Measurements from ENCODE around the gene LHX2. TPM values are rescaled to one million over a fixed set of nuclear protein-coding genes. Genes with fewer than 3 reads are reported as not detected.

The LHX2 gene
- total and polyA plus RNA-seq, 2 of the 13 experiments (the other 11 are each of a cell fraction or from before 2014, with no cell fraction given): not detected

- POLR2A ChIA-PET: no interaction called here
- ATAC-seq: peak; percentile 8; the same call in 1 of the 3 replicates
- H3K27me3 ChIP-seq (ENCODE audit: control insufficient read depth in 1 of 2, insufficient read depth in 2 of 2, low read length in 2 of 2): peaks cover 36 to 89% of the 10 kb centered on the region in 2 experiments
Measured at GRCh38 chr9:124013309-124014210, 2.0 kb downstream of the LHX2 start.

More at GRCh38 chr9:124013309-124014210, 2.0 kb downstream of the LHX2 start:
- no peak overlapping the region for H3K4me2 ChIP-seq (ENCODE audit: low read depth, low read length)
- TF ChIP-seq UBTF (CRISPR knock-in tag; IDR thresholded peaks at IDR 0.05): no peak
- no peak for TF ChIP-seq ZNF230 (CRISPR knock-in tag; IDR thresholded peaks at IDR 0.05)
- 0 out of 2 replicates have a peak, but pooled peaks have one; percentile 39 for TF ChIP-seq MTF2 (CRISPR knock-in tag; IDR thresholded peaks at IDR 0.05; ENCODE audit: borderline replicate concordance)
- no peak for TF ChIP-seq MBD4 (IDR thresholded peaks at IDR 0.05; ENCODE audit: borderline replicate concordance, low read length)
- no peak for TF ChIP-seq BHLHE40 (IDR thresholded peaks at IDR 0.05; ENCODE audit: low read length)
- H4K20me1 ChIP-seq (ENCODE audit: insufficient read depth, low read length): peaks cover 14% of the 10 kb centered on the region; the same call in 1 of the 2 replicates
- H3K79me2 ChIP-seq (ENCODE audit: insufficient read depth, low read length): no peaks in the 10 kb centered on the region
- FAIRE-seq (no peak), DNase-seq (ENCODE audit: low spot score) (no peak)
- H3K4me1 ChIP-seq (ENCODE audit: insufficient read depth, low read length): peaks cover 36% of the 10 kb centered on the region
- no peak overlapping the region for H3K27ac ChIP-seq (ENCODE audit: extremely low read length, insufficient read depth, low read length)
- H2AFZ ChIP-seq (ENCODE audit: low read length): no peak overlapping the region
- no peak overlapping the region for H3K9ac ChIP-seq (ENCODE audit: insufficient read depth, low read depth, low read length)
- intact Hi-C loops (cut with micrococcal nuclease; ENCODE audit: unreplicated experiment) (no loop called here), in situ Hi-C loops (cut with HindIII; ENCODE audit: extremely low pct_ligation_motif_present, low pct_unique_long_range_greater_than_20kb) (no loop called here)
- CTCF ChIA-PET (ENCODE audit: low intra/inter-chr PET ratio, low total read pairs): no interaction called here
- BruUV-seq (replicated peaks): no TSS peak
- no peak overlapping the region for H3K4me3 ChIP-seq (replicated peaks in 1 of 3; ENCODE audit: insufficient read depth in 1 of 3, low read depth in 2 of 3, low read length in 3 of 3)
- no peaks in the 10 kb centered on the region for H3K9me3 ChIP-seq (ENCODE audit: low read length)
- no peaks in the 10 kb centered on the region for H3K36me3 ChIP-seq (replicated peaks in 1 of 2; ENCODE audit: control insufficient read depth in 1 of 2, insufficient read depth in 2 of 2, low read length in 2 of 2)
- 23% methylated on average over 26 of the region's 40 CpGs for WGBS (ENCODE audit: low lambda C conversion rate)

Measured in HepG2 (cell line).